ENCODE results near the gene ABCD1. TPM values are rescaled to one million over a fixed set of nuclear protein-coding genes. Genes with fewer than 3 reads are reported as not detected.
"Not testable (repeated sequence)": the region's sequence is repeated elsewhere in the genome, so short reads cannot be mapped to it uniquely, and the experiment has no call there.

The ABCD1 gene
- total RNA-seq, 1 donor: 8.8 TPM

- Histone ChIP-seq H3K4me3 (ENCODE audit: low read length) (no peak overlapping the region), H3K4me1 (ENCODE audit: insufficient read depth, low read length) (no peaks in the 10 kb centered on the region), H3K27me3 (ENCODE audit: insufficient read depth, low read length) (no peaks in the 10 kb centered on the region), H3K9me3 (ENCODE audit: low read depth, low read length) (no peaks in the 10 kb centered on the region)
These were observed 23.7 kb upstream of the ABCD1 start for GRCh38 chrX:153700967-153701366.

- Histone ChIP-seq H3K27me3 (ENCODE audit: insufficient read depth, low read length) (no peaks in the 10 kb centered on the region), H3K9me3 (ENCODE audit: low read depth, low read length) (no peaks in the 10 kb centered on the region), H3K4me1 (ENCODE audit: insufficient read depth, low read length) (no peaks in the 10 kb centered on the region), H3K4me3 (ENCODE audit: low read length) (no peak overlapping the region)
These were observed 22.9 kb upstream of the ABCD1 start for GRCh38 chrX:153701706-153702105.

GRCh38 chrX:153702336-153703035 lies 22.2 kb upstream of the ABCD1 start:
- no peak overlapping the region for H3K4me3 ChIP-seq (ENCODE audit: low read length)
- H3K9me3 ChIP-seq (ENCODE audit: low read depth, low read length): no peaks in the 10 kb centered on the region
- H3K4me1 ChIP-seq (ENCODE audit: insufficient read depth, low read length): no peaks in the 10 kb centered on the region
- no peaks in the 10 kb centered on the region for H3K27me3 ChIP-seq (ENCODE audit: insufficient read depth, low read length)

GRCh38 chrX:153703036-153703370 lies 21.7 kb upstream of the ABCD1 start:
- no peaks in the 10 kb centered on the region for H3K9me3 ChIP-seq (ENCODE audit: low read depth, low read length)
- H3K4me1 ChIP-seq (ENCODE audit: insufficient read depth, low read length): no peaks in the 10 kb centered on the region
- no peaks in the 10 kb centered on the region for H3K27me3 ChIP-seq (ENCODE audit: insufficient read depth, low read length)
- H3K4me3 ChIP-seq (ENCODE audit: low read length): no peak overlapping the region

GRCh38 chrX:153704021-153704526 lies 20.6 kb upstream of the ABCD1 start:
- no peaks in the 10 kb centered on the region for H3K27me3 ChIP-seq (ENCODE audit: insufficient read depth, low read length)
- H3K4me3 ChIP-seq (ENCODE audit: low read length): no peak overlapping the region
- H3K4me1 ChIP-seq (ENCODE audit: insufficient read depth, low read length): no peaks in the 10 kb centered on the region
- no peaks in the 10 kb centered on the region for H3K9me3 ChIP-seq (ENCODE audit: low read depth, low read length)

- H3K9me3 ChIP-seq (ENCODE audit: low read depth, low read length); H3K4me1 ChIP-seq (ENCODE audit: insufficient read depth, low read length); H3K4me3 ChIP-seq (ENCODE audit: low read length); H3K27me3 ChIP-seq (ENCODE audit: insufficient read depth, low read length): not testable (repeated sequence)
These were observed 19.8 kb upstream of the ABCD1 start for GRCh38 chrX:153704631-153705402.

- not testable (repeated sequence) for H3K27me3 ChIP-seq (ENCODE audit: insufficient read depth, low read length); H3K9me3 ChIP-seq (ENCODE audit: low read depth, low read length); H3K4me1 ChIP-seq (ENCODE audit: insufficient read depth, low read length); H3K4me3 ChIP-seq (ENCODE audit: low read length)
These were observed 19.1 kb upstream of the ABCD1 start for GRCh38 chrX:153705403-153706060.

- H3K27me3 ChIP-seq (ENCODE audit: insufficient read depth, low read length): no peaks in the 10 kb centered on the region
- H3K9me3 ChIP-seq (ENCODE audit: low read depth, low read length): no peaks in the 10 kb centered on the region
- no peak overlapping the region for H3K4me3 ChIP-seq (ENCODE audit: low read length)
- no peaks in the 10 kb centered on the region for H3K4me1 ChIP-seq (ENCODE audit: insufficient read depth, low read length)
These were observed 17.9 kb upstream of the ABCD1 start for GRCh38 chrX:153706799-153707198.

GRCh38 chrX:153707406-153707805 lies 17.2 kb upstream of the ABCD1 start:
- Histone ChIP-seq H3K4me1 (ENCODE audit: insufficient read depth, low read length) (no peaks in the 10 kb centered on the region), H3K4me3 (ENCODE audit: low read length) (no peak overlapping the region), H3K27me3 (ENCODE audit: insufficient read depth, low read length) (no peaks in the 10 kb centered on the region), H3K9me3 (ENCODE audit: low read depth, low read length) (no peaks in the 10 kb centered on the region)

GRCh38 chrX:153708415-153708814 lies 16.2 kb upstream of the ABCD1 start:
- H3K4me3 ChIP-seq (ENCODE audit: low read length): no peak overlapping the region
- no peaks in the 10 kb centered on the region for H3K9me3 ChIP-seq (ENCODE audit: low read depth, low read length)
- H3K27me3 ChIP-seq (ENCODE audit: insufficient read depth, low read length): no peaks in the 10 kb centered on the region
- H3K4me1 ChIP-seq (ENCODE audit: insufficient read depth, low read length): no peaks in the 10 kb centered on the region

GRCh38 chrX:153709726-153710674 lies 14.7 kb upstream of the ABCD1 start:
- H3K4me3 ChIP-seq (ENCODE audit: low read length): no peak overlapping the region
- peaks cover 4% of the 10 kb centered on the region for H3K4me1 ChIP-seq (ENCODE audit: insufficient read depth, low read length)
- H3K9me3 ChIP-seq (ENCODE audit: low read depth, low read length): no peaks in the 10 kb centered on the region
- H3K27me3 ChIP-seq (ENCODE audit: insufficient read depth, low read length): no peaks in the 10 kb centered on the region

- H3K27me3 ChIP-seq (ENCODE audit: insufficient read depth, low read length): no peaks in the 10 kb centered on the region
These were observed 10.4 kb upstream of the ABCD1 start for GRCh38 chrX:153714256-153714655.

GRCh38 chrX:153717445-153717844 lies 7.2 kb upstream of the ABCD1 start:
- Histone ChIP-seq H3K27me3 (ENCODE audit: insufficient read depth, low read length) (no peaks in the 10 kb centered on the region), H3K4me3 (ENCODE audit: low read length) (no peak overlapping the region), H3K9me3 (ENCODE audit: low read depth, low read length) (no peaks in the 10 kb centered on the region), H3K4me1 (ENCODE audit: insufficient read depth, low read length) (peaks cover 9% of the 10 kb centered on the region)

More at GRCh38 chrX:153714256-153714655, 10.4 kb upstream of the ABCD1 start:
- no peak overlapping the region for H3K4me3 ChIP-seq (ENCODE audit: low read length)
- peaks cover 4% of the 10 kb centered on the region for H3K4me1 ChIP-seq (ENCODE audit: insufficient read depth, low read length)
- no peaks in the 10 kb centered on the region for H3K9me3 ChIP-seq (ENCODE audit: low read depth, low read length)

GRCh38 chrX:153719238-153719637 lies 5.4 kb upstream of the ABCD1 start:
- Histone ChIP-seq H3K9me3 (ENCODE audit: low read depth, low read length) (no peaks in the 10 kb centered on the region), H3K4me3 (ENCODE audit: low read length) (no peak overlapping the region), H3K4me1 (ENCODE audit: insufficient read depth, low read length) (peaks cover 13% of the 10 kb centered on the region), H3K27me3 (ENCODE audit: insufficient read depth, low read length) (no peaks in the 10 kb centered on the region)

All from mononuclear cell (primary cell).